Measurements from ENCODE around the gene BOLL.

DNA sequence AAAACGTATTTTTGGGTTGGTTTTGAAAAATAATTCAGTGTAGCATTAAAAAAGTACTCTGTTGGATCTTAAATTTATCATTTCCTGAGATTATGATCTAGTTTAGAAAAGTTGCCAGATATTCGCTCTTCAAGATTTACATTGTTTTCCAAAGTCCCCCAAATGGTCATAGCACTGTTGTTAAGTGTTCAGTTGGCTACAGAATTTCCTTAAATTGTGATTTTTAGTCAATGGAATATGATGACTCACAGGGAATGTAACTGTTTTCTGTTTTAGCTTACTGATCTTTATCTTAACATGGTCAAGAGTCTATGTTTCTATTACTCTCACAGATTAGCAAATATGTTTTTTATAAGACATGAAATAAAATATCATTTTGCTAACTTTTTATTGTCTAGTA lies 42.5 kb upstream of the BOLL start:
- TF ChIP-seq, protein P1, sequence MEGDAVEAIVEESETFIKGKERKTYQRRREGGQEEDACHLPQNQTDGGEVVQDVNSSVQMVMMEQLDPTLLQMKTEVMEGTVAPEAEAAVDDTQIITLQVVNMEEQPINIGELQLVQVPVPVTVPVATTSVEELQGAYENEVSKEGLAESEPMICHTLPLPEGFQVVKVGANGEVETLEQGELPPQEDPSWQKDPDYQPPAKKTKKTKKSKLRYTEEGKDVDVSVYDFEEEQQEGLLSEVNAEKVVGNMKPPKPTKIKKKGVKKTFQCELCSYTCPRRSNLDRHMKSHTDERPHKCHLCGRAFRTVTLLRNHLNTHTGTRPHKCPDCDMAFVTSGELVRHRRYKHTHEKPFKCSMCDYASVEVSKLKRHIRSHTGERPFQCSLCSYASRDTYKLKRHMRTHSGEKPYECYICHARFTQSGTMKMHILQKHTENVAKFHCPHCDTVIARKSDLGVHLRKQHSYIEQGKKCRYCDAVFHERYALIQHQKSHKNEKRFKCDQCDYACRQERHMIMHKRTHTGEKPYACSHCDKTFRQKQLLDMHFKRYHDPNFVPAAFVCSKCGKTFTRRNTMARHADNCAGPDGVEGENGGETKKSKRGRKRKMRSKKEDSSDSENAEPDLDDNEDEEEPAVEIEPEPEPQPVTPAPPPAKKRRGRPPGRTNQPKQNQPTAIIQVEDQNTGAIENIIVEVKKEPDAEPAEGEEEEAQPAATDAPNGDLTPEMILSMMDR (IDR thresholded peaks at IDR 0.05) = no peak
- no peak for TF ChIP-seq POLR2A (IDR thresholded peaks at IDR 0.05)

Measured in heart left ventricle (tissue), 13 donors.